Activated CD8-positive, alpha-beta memory T cell treated with anti-CD3 and anti-CD28 coated beads, Interleukin-2, amount 10 ng/mL, durations not matched to agents 7 days and 5 days (primary cell): ENCODE data around the gene DAGLA. TPM values are rescaled to one million over a fixed set of nuclear protein-coding genes. Genes with fewer than 3 reads are reported as not detected.

Experiments
- total RNA-seq, 2 experiments: library from RNA; stranded (reverse); gene quantifications; one replicate each; pipeline ENCODE4 v1.2.3, GENCODE V29; 2021

Gene DAGLA
- total RNA-seq, 2 experiments from 2014 or later = not detected

Other genes starting within 250 kb of the DAGLA start
- gene LRRC10B, start 171.6 kb upstream of the DAGLA start, total RNA-seq = under 1 TPM in 1 of 2 experiments, not detected in 1; 0.09 TPM
- not detected for gene SYT7, start 99.3 kb upstream of the DAGLA start, total RNA-seq
- 1 to 10 TPM; 2.1 to 2.2 TPM for gene MYRF, start 72.2 kb downstream of the DAGLA start, total RNA-seq
- gene TMEM258, start 112.2 kb downstream of the DAGLA start, total RNA-seq = 100 to 1,000 TPM; 138 to 157 TPM
- 100 to 1,000 TPM; 141 to 150 TPM for gene FEN1, start 112.5 kb downstream of the DAGLA start, total RNA-seq
- 10 to 100 TPM; 33.8 to 35.4 TPM for gene FADS1, start 136.6 kb downstream of the DAGLA start, total RNA-seq
- 100 to 1,000 TPM; 174 to 184 TPM for gene FADS2, start 147.9 kb downstream of the DAGLA start, total RNA-seq
- gene FADS3, start 211.2 kb downstream of the DAGLA start, total RNA-seq = 1 to 10 TPM; 2.6 to 7.7 TPM
- not detected for gene RAB3IL1, start 237.2 kb downstream of the DAGLA start, total RNA-seq